NCI-H526 treated with DMSO at 0.1 percent for 48 hours (cell line): ENCODE measurements around the gene DPPA2.
"Not testable (repeated sequence)": the region's sequence is repeated elsewhere in the genome, so short reads cannot be mapped to it uniquely, and the experiment has no call there.

Experiments
- DNase-seq: peaks from one replicate; lab custom pipeline; 2025; lab: John Stamatoyannopoulos, UW

DPPA2 gene, protein sequence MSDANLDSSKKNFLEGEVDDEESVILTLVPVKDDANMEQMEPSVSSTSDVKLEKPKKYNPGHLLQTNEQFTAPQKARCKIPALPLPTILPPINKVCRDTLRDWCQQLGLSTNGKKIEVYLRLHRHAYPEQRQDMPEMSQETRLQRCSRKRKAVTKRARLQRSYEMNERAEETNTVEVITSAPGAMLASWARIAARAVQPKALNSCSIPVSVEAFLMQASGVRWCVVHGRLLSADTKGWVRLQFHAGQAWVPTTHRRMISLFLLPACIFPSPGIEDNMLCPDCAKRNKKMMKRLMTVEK

DNA sequence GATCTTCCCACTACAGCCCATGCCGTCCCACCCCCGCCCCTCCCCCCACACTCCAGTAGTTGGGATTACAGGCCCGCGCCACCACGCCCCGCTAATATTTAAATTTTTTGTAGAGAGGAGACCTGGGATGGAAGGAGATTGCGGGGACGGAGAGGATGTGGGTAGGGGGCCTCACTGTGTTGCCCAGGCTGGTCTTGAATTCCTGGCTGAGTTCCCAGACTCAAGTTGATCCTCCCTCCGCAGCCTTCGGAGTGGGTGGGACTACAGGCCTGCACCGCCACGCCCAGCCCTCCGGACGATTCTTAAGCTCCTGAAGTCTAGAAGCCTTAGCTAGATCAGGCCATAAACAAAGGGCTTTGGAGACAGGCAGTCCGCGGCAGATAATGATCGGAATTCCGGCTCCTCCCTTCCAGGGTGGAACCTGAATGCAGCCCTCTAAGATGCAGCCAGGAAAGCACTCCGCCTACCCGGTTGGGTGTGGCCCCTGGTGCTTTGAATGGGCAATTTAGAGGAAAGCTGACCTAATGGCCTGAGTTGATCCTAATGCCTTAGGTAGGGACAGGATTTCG, at the start of gene DPPA2:
DPPA2 (minus strand) TSS at position 356 of the 569 bp plus-strand sequence. CDS start 1,975 bp downstream, outside the sequence.
- DNase-seq: no peak

DNA sequence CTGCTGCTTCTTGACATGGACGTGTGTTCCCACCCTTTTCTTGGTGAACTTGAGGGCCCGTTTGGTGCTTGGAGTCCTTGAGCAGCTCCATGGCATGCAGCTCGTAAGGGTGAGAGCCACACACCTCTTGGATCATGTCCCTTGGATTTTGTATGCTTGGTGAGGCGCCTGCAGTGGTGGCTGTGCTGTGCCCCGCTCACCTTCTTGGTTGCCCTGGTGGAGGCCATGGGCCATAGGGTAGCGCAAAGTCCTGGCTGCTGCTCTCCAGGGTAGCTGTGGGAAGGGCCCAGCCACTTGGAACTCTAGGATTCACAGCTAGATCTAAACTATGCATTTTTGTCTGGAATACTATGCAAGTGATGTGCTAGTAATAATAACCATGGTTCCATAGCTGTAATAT, 47.8 kb upstream of the DPPA2 start:
- no peak for DNase-seq

DNA sequence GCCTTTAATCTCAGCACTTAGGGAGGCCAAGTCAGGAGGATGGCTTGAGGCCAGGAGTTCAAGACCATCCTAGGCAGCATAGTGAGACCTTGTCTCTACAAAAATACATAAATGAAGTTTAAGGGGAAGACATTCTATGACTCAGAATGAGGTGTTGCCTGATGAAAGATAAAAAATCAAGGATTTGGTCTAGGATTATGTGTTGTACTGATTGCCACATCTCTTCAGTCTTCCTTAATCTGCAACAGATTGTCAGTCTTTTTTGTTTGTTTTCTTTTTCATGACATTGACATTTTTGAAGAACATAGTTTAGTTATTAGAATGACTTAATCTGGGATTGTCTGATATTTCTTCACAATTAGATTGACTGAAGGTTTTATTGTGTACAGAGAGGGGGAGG, 47.3 kb upstream of the DPPA2 start:
- DNase-seq: no peak

DNA sequence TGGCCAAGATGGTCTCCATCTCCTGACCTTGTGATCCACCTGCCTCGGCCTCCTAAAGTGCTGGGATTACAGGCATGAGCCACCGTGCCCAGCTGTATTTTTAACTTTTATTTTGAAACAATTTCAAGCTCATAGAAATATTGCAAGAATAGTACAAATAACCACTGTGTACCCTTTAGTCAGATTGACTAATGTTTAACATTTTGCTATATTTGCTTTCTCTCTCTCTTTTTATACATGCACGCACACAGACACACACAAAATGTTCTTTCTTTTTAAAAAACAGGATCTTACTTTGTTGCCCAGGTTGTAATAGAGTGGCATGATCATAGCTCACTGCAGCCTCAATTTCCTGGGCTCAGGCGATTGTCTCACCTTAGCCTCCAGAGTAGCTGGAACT, 46.5 kb upstream of the DPPA2 start:
- DNase-seq: no peak

DNA sequence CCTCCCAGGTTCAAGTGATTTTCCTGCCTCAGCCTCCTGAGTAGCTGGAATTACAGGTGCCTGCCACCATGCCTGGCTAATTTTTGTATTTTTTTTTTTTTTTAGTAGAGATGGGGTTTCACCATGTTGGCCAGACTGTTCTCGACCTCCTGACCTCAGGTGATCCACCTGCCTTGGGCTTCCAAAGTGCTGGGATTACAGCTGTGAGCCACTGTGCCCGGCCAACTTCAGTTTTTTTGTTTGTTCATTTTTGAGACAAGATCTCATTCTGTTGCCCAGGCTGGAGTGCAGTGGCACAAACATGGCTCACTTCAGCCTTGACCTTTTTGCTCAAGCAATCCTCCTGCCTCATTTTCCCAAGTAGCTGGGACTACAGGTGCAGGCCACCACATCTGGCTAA, 42.5 kb upstream of the DPPA2 start:
- not testable (repeated sequence) for DNase-seq

DNA sequence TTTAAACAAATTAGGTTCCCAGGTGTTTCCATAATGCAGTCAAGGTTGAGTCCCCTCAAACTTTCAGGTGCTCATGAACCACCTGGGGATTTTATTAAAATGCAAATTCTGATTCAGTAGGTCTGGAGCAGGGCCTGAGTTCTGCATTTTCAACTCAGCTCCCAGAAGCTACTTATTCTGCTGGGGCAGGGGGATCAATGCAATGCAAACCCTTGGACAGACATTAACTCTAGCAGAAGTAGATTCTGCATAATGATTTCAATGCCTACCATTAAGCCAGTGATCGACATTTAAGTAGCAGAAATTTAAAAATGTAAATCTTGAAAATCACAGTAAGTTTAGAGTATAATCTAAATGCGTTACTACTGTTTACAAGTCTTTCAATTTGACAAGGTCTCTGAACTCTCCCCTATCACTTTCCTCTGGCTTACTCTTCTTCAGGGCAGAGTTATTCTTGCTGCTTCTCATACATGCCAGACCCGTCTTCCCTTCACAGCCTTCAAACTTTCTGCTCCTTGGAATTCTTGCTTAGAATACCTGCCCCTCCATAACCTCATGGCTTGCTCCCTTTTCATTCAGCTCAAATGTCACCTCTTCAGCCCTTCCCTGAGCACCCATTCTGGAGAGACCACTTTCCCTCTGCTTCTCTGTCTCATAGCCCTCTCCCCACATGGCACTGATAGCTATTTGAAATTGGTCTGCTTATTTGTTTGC, 40.3 kb upstream of the DPPA2 start:
- DNase-seq: peak; percentile 72

DNA sequence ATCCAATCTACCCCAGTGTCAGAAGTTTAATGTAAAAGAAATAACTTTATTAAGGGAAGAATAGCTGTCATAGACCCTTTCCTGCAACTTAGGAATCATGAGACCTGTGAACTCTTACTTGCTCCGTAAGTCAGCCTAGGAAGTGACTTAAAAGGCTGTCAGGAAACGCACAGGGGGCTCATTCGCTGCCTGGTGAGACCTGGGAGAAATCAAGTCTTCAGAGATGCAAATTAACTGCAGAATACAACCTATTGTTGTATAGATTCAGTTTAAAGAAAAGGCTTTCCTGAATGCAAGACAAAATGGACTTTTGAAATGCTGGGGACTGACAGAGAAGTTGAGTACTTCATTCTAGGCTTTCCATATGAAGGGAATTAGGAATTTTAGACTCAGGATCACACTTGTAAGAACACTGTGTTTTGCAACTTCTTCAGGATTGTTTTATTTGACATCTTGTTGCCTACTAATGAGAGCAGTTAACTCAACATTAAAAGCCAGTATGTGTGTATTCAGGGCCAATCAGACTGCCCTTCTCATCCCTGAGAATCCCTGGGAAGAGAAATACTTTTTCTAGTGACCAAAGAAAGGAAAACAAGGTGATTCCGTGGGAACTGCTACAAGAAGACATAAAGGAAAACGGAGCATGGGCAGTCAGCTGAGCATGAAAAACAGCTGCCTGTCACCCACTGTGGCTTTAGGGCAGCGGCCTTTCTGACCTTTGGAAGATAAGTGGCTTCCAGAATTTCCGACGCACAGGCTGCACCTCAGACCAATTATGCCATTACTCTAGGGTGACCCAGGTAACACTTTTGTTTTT, 39.5 kb upstream of the DPPA2 start:
- DNase-seq: no peak

DNA sequence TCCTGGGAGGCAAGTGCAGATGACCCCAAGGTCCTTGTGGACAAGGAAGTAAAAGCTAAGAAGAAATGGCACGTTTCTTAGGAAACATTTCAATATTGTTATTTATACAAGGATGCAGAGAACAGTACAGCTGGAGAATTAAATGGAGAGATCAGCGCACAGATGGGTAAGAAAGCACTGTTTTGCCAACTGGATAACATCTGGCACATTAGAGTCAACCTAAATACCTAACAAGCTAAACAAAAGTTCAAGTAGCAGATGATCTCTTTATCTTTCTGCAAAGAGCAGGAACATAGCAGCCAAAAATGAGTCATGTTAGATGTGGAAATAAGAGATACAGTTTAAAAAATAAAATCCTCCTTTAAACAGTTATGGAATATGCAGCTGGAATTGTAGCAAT, 36.7 kb upstream of the DPPA2 start:
- DNase-seq: no peak

DNA sequence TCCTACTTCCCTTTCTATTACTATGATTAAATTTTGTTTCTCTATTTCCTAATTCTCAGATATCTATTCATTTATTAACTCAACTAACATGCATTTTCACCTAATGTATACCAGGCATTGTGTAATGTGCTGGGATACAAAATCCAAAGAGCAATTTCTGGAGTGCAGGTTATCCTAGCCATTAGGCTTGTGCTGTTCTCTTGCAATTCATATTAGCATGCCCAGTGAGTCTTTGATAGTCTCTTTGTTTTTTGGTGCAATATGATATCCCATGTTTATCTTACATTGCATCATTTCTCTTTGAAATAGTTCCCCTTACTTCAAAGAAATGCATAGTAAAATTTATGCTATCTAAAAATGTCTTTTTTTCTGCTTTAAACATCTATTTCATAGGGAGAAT, 34.9 kb upstream of the DPPA2 start:
- no peak for DNase-seq

DNA sequence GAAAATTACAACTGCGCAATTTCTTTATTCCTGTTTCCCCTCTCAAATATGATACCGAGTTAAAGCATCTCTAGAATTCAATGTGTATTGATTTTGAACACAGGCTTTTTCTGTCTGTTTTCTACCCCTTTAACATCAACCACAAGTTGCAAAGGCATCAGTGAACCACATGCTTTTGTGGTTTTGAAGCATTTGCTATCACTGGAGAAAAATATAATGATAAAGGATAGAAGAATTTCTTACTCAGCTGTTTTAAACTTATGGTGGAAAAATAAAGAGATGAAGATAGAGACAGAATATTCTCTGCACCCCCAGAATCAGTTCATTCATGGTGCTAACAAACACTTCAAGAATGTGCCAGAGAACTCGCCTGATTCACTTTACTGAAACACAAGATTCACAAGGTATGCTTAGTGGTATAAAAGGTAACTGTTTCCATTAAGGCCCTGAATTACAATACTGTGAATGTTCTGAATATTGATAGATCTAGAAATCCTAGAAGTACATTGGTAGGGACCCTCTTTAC, 30.5 kb upstream of the DPPA2 start:
- no peak for DNase-seq

DNA sequence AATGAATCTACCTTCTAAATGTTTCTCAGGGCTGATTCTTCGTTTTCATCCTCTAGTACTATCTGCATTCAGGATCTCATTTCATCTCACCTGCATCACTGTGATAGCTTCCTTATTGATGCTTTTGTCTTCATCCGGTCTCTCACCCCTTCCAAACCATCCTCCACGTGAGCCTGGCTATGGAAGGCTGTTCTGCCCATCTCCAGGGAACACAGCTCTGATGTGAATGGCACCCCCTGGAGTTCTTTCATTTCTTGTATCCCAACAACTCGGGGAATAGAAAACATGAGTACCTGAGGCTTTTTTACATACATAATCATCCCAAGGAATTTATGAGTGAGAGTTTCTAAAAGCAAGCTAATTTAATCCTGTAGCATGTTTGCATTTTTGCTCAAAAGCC, 29.8 kb upstream of the DPPA2 start:
- no peak for DNase-seq

DNA sequence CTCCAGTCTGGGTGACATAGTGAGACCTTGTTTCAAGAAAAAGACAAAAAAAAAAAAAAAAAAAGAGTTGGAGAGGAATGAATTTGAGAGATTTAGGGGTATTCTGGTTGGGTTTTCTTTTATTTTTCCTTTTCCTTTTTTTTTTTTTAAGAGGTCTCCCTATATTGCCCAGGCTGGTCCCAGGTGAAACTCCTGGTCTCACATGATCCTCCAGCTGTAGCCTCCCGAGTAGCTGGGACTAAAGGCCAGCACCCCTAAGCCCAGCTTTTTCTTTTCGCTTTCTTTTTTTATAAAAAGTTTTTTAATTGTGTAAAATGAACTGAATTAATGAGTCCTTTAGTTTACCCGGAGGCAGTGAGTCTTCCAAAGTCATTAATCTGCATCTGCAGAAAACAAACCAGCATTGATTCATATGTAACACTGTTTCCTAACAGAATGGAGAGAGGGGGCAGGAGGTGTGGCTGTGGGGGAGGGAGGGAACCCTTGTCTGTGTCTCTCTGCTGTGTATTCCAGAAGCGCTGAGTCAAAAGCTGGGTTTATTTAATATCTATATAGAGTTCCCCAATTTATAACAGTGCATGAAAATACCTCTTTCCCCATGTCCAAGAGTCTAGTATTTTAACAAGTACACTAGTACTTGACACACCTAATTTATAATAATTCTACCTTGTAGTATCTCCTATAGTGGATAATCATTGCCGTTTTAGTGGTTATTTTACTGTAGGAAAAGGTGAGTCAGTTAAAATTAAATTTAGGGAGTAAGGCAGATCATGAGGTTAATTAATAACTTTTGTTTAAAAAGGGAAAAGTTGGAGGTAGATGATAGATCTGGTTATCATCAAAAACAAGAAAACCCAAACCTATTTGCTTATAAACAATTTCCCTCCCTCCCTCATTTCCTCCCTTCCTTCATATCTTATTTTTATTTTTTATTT, 23.7 kb upstream of the DPPA2 start:
- no peak for DNase-seq

DNA sequence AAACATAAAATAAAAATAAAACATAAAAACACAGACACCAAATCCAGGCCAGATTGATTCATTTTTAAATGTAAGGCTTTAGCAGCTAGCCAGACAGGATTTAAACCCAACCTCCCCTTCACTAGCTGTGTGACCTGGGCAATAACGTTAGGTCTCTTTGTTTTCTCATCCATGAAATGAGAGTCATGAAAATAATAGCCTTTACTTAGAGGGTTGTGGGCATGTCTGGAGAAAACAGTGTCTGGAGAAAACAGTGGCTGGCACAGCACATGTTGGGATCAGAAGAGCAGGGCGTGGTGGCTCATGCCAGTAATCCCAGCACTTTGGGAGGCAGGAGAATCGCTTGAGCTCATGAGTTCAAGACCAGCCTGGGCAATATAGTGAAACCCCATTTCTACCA, 22.9 kb upstream of the DPPA2 start:
- no peak for DNase-seq

DNA sequence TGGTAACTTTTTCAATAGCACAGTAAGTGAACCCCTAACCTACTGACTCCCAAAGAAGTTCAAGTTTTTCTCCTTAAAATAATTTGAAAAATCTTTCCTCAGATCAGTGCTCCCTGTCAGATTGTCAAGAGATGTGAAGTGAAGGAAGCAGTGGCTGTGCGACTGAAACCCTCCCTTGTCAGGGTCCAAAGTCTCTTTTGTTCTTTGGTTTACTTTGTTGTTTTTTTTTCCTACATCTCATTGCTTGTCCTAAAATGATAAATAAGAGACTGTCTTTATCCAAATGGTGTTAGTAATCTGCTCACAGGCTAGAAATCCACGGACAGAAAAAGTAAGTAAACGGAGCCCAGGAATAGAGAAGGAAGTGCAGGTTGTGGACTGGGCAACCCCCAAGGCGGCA, 22.0 kb upstream of the DPPA2 start:
- no peak for DNase-seq

DNA sequence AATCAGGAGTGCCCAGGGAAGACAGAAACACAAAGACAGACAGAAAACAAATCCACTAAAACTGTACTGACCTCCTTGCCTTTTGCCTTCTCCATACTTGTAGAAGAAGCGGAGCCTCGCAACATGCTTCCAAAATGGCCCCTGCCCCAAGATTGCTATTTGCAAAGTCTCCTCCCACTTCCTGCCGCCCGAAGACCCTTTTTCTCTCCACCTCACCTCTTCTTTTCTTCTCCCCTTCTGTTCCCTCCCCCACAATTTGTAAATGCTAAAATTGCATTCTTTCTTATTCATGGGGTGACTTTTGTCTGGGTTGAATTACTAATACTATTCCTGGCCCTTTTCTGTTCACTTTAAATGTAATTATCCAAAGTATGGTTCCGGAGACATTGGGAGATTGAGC, 21.1 kb upstream of the DPPA2 start, which contains the start of gene DPPA4:
DPPA4 (minus strand) TSS at position 154 of the 400 bp plus-strand sequence; CDS start at position 125, 29 bp downstream.
- DNase-seq: no peak

DNA sequence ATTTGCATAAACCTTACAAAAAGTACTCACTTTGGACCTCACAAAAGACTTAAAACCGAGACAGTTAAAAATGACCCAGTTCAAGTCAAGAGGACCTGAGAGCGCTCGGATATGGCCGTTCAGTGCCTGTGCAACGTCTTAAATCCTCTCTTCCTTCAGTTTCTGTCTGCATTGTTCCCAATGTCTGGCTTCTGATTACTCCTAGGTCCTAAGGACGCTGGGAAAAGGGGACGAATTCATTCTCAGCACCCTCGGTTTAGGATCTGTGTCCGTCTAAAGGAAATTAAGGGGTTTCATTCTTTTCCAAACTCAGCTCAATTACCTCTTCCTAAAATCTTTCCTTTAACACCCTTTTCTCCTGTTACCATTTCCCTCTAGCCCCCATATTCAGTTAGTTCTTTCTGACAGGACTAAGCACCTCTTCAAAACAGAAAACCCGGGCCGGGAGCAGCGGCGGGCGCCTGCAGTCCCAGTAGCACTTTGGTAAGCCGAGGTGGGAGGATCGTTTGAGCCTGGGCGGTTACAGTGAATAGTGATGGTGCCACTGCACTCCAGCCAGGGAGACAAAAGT, 20.1 kb upstream of the DPPA2 start:
- no peak for DNase-seq

DNA sequence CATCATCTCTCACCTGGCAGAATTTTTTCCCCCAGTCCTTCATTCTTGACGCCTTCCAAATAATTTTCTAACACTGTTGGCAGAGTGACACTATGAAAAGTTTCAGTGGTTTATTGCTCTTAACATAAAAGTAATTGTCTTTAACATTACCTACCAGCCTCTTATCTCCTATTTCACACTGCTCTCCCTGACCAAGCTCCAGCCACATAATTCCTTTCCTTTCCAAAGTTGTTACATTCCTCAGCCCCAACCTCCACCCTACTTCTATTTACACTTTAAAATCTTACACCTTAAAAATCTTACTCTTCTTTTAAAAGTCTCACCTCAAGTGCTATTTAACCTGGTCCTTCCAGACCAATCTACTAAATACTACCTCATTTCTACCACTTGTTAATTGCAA, 18.3 kb upstream of the DPPA2 start:
- DNase-seq: no peak

DNA sequence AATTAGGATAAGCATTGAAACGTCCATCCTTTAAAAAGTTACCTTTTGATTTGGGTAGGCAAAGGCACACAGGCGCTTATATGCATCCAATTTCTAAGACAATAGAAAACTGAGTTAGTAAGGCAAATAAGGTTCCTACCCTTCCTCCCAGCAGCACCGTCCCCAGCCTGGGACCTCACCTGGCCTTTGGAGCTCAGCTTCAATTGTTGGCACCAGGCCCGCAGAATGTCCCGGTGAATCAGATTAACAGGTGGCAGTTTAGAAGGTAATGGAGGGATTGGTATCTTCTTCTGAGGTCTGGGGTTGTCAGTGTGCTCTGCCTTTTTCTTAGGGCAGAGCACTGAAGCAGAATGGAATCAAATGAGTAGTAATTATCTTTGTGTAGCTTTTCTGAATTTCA, 15.4 kb upstream of the DPPA2 start:
- no peak for DNase-seq

DNA sequence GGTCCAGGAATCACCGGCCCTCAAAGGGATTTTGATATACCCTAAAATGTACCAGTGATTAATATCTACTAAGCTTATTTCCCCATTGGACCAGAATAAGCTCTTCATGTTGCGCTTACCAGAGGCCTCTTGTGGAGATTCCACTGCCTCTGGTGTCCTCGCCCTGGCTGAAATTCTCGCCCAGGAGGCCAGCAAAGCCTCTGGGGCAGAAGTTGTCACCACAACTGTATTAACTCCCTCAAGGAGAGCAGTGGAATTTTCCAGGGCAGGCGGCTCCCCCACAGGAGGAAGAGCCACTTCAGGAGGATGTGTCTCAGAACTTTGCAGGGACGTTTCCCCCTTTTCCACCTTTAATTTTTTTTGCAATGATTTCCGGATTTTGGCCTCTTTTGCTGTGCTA, 14.1 kb upstream of the DPPA2 start:
- no peak for DNase-seq

DNA sequence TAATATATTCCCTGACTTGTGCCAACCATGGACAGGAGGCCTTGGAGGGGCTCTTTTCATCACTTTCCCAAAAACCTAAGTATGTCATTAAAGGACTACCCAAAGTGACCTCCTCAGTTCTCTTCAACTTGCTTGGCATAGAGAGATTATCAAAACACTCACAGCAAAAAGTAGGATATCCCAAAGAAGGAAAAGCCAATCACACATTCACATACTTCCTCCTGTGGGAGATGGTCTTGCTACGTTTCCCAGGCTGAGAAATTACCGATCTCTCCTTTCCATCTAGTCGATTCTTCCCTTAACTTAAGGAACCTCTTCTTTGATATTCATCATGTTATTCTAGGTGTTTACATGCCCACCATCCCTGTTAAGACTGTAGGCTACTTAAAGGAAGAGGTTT, 11.9 kb upstream of the DPPA2 start:
- DNase-seq: no peak

DNA sequence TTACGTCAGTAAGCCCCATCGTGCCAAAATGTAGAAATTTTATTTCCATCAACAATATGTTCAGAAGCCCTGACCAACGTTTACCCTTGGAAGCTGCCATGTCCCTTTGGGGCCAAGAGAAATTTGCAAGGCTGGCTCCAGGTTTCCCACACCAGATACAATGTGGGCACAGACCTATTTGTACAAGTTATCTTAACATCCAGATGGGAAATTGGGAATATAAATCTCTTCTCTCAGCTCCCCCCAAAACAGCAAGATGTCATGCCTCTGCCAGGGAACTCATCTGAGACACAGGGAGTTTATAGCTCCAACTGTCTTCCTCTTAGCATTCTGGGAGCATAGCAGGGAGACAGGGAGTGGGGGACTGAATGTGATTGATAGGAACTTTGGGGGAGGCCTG, 9.3 kb upstream of the DPPA2 start:
- no peak for DNase-seq
